ENCODE data around the gene PDE8B.

GRCh38 chr5:77423022-77423750 lies 212.7 kb downstream of the PDE8B start:
- TF ChIP-seq SPI1 (IDR thresholded peaks at IDR 0.05; ENCODE audit: low read depth, low read length) (no peak), POLR2AphosphoS5 (IDR thresholded peaks at IDR 0.05; ENCODE audit: low read depth, low read length) (no peak)

All from GM12891 (cell line).